Nephron (organoid): ENCODE data around the gene ZBTB16.

Experiments
- H3K27ac Mint-ChIP-seq, 3 experiments: 2 replicates each; pipeline ENCODE4 v1.8.0; 2020; ENCODE audit warnings: mixed read lengths in 3 of 3, mild to moderate bottlenecking in 2 of 3, moderate library complexity in 1 of 3
- H3K27me3 Mint-ChIP-seq: 2 replicates; pipeline ENCODE4 v1.8.0; 2021; ENCODE audit warnings: low read depth, mild to moderate bottlenecking, moderate library complexity, mixed read lengths
- H3K36me3 Mint-ChIP-seq: 2 replicates; pipeline ENCODE4 v1.8.0; 2020; ENCODE audit warnings: low read depth, mixed read lengths
- H3K4me1 Mint-ChIP-seq: 2 replicates; pipeline ENCODE4 v1.8.0; 2020; ENCODE audit warnings: mixed read lengths
- H3K4me3 Mint-ChIP-seq, 3 experiments: 2 replicates each; pipeline ENCODE4 v1.8.0; 2020; ENCODE audit warnings: mild to moderate bottlenecking in 3 of 3, mixed read lengths in 3 of 3, moderate library complexity in 2 of 3
- H3K9me3 Mint-ChIP-seq: 2 replicates; pipeline ENCODE4 v1.8.0; 2020; ENCODE audit warnings: mixed read lengths
- TF ChIP-seq, protein P1 (sequence below), 3 experiments: fragments of 200-600 bp; sonication (generic); IDR thresholded peaks; one replicate each; pipeline ENCODE4 v1.5.0; 2021; ENCODE audit warnings: antibody characterized with exemption in 3 of 3; ENCODE audit not compliant: unreplicated experiment in 3 of 3

ZBTB16 gene

DNA sequence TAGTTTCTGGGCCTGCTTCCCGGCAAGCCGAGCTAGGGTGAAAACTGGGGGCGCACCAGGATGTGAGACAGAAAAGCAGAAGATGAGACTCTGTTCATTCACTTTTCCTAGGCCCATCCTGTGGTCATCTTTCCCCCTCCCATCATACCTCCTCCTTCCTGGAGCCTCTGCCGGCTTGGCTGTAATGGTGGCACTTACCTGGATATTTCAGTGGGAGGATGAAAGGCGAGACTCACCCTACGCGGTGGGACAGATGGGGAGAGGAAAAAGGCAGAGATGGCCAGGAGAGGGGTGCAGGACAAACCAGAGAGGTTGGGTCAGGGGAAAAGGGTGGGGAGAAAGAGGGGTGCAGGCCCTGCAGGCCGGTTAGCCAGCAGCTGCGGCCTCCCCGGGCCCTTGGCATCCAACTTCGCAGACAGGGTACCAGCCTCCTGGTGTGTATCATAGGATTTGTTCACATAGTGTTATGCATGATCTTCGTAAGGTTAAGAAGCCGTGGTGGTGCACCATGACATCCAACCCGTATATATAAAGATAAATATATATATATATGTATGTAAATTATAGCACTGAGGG, 195.1 kb downstream of the ZBTB16 start:
- no peak overlapping the region for H3K4me3 Mint-ChIP-seq
- peaks cover 3% of the 10 kb centered on the region for H3K36me3 Mint-ChIP-seq
- no peak overlapping the region for H3K27ac Mint-ChIP-seq
- no peaks in the 10 kb centered on the region for H3K9me3 Mint-ChIP-seq
- peaks cover 29% of the 10 kb centered on the region for H3K4me1 Mint-ChIP-seq
- TF ChIP-seq, protein P1, sequence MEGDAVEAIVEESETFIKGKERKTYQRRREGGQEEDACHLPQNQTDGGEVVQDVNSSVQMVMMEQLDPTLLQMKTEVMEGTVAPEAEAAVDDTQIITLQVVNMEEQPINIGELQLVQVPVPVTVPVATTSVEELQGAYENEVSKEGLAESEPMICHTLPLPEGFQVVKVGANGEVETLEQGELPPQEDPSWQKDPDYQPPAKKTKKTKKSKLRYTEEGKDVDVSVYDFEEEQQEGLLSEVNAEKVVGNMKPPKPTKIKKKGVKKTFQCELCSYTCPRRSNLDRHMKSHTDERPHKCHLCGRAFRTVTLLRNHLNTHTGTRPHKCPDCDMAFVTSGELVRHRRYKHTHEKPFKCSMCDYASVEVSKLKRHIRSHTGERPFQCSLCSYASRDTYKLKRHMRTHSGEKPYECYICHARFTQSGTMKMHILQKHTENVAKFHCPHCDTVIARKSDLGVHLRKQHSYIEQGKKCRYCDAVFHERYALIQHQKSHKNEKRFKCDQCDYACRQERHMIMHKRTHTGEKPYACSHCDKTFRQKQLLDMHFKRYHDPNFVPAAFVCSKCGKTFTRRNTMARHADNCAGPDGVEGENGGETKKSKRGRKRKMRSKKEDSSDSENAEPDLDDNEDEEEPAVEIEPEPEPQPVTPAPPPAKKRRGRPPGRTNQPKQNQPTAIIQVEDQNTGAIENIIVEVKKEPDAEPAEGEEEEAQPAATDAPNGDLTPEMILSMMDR (IDR thresholded peaks at IDR 0.05; ENCODE audit: unreplicated experiment in 3 of 3) = no peak
- H3K27me3 Mint-ChIP-seq = peaks cover 56% of the 10 kb centered on the region

DNA sequence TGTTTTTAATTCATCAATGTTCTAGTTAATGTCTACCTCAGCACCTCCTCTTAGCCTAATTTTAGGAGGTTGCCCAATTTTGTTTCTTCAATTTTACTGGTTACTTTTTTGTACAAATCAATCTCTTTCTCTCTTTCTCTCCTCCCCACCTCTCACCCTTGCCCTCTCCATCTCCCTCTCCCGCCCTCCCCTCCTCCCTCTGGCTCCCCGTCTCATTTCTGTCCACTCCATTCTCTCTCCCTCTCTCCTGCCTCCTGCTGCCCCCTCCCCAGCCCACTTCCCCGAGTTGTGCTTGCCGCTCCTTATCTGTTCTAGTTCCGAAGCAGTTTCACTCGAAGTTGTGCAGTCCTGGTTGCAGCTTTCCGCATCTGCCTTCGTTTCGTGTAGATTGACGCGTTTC, 195.8 kb downstream of the ZBTB16 start:
- H3K4me3 Mint-ChIP-seq = no peak overlapping the region
- H3K27me3 Mint-ChIP-seq = peaks cover 52% of the 10 kb centered on the region
- H3K4me1 Mint-ChIP-seq = peaks cover 29% of the 10 kb centered on the region
- H3K36me3 Mint-ChIP-seq = peaks cover 2% of the 10 kb centered on the region
- no peaks in the 10 kb centered on the region for H3K9me3 Mint-ChIP-seq
- no peak overlapping the region for H3K27ac Mint-ChIP-seq
- TF ChIP-seq, protein P1 (IDR thresholded peaks at IDR 0.05; ENCODE audit: unreplicated experiment in 3 of 3) = no peak

DNA sequence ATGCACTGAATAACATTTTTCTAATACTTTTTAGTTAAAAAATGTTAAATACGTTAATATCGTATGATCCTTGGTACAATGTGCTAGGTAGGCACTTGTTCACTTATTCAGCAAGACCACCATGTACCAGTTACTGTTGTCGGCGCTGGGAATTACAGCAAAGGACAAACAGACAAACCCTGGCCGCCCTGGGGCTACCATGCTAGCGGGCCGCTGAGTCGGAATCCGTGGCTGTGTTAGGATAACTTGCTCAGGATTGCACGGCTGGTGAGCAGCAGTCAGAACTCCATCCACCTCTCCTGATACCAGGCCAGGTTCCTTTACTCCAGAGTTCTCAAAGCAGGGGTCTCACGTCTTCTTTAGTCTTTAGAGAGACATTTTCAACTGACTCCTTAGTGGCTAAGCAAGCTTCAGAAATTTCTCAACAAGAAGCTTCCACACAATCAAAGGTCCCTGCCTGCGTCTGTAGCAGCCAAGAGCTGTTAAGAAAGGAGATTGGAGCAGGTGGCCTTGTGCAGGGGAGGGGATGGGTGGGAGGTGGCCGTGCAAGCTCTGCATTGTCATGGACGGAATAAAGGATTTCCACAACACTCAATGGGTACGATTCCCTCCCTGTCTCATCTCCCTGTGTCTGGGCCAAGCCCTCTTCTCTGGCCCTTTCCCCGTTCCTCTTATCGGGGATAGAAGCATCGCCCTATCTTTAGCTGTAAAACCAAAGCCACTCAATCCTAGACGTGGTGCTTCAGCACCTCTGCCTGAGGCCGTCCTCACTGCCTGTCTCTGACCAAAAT, 196.9 kb downstream of the ZBTB16 start:
- TF ChIP-seq, protein P1 (IDR thresholded peaks at IDR 0.05; ENCODE audit: unreplicated experiment in 3 of 3) = no peak
- Mint-ChIP-seq H3K4me3 (no peak overlapping the region), H3K27me3 (peaks cover 50% of the 10 kb centered on the region), H3K36me3 (no peaks in the 10 kb centered on the region), H3K9me3 (no peaks in the 10 kb centered on the region), H3K4me1 (peaks cover 25% of the 10 kb centered on the region), H3K27ac (no peak overlapping the region)

DNA sequence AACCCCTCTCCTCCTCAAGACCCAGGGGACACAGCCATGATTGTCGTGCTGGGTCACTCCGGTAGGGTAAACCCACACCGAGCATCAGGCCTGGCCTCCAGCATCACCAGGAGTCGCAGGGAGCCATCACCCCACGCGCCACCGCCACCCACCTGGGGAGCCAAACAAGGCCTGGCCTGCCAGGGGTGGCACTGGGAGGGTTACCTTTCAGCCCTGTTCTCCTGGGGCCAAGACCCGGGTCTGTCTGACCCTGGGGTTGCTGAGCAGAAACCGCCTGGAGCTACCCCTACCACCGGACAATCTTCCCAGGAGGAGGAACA, 197.4 kb downstream of the ZBTB16 start:
- H3K36me3 Mint-ChIP-seq = no peaks in the 10 kb centered on the region
- peaks cover 45% of the 10 kb centered on the region for H3K27me3 Mint-ChIP-seq
- H3K27ac Mint-ChIP-seq = peak overlapping the region in 1 of 3 experiments; percentile 58
- TF ChIP-seq, protein P1 (IDR thresholded peaks at IDR 0.05; ENCODE audit: unreplicated experiment in 3 of 3) = no peak
- no peak overlapping the region for H3K4me3 Mint-ChIP-seq
- peaks cover 20% of the 10 kb centered on the region for H3K4me1 Mint-ChIP-seq
- H3K9me3 Mint-ChIP-seq = no peaks in the 10 kb centered on the region

DNA sequence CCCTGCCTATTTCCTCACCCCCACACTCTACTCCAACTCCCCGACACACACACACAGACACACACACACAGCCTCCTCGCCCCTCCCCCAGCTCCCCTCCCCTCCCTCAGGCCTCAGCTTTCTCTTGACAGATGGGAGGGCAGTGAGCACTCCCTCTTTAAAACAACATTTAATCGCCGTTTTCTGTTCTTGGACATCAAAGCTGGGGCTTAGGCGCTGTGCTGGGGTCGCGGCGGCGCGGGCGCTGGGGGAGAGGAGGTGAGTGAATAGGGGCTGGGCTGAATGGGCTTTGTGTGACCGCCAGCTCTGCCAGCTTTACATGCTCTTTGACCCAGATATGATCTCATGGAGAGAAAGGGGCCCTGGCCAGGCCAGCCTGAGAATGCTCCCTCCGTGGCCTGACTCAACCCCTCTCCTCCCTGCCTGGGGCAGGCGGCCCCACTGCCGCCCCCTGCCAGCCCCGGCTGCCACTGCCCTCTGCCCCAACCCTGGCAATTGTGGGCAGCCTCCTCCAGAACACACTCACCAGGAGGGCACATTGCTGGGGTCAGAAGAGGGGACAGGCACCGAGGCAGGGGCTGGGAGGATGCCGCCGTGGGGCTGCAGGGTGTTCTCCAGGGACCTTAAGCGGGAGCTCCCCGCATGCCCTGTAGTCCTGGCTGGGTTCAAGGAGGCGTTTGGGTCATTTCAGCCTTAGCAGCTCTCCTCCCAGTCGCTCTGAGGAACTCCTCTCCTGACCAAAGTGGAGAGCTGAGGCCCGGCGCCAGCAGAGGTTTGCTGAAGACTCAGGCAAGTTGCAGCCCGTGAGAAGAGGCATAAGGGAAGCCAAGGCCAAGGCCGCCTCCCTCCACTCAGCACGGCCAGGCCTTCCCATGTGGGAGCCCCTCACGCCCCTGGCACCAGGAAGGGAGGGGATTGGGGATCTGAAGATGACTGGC, 198.4 kb downstream of the ZBTB16 start:
- Mint-ChIP-seq H3K27ac (peak overlapping the region in 1 of 3 experiments; percentile 58), H3K4me3 (peak overlapping the region in 1 of 3 experiments; percentile 9), H3K9me3 (no peaks in the 10 kb centered on the region), H3K36me3 (no peaks in the 10 kb centered on the region), H3K4me1 (peaks cover 15% of the 10 kb centered on the region), H3K27me3 (peaks cover 44% of the 10 kb centered on the region)
- TF ChIP-seq, protein P1 (IDR thresholded peaks at IDR 0.05; ENCODE audit: unreplicated experiment in 3 of 3) = no peak
